ENCODE data around the gene ZNF81. TPM values are rescaled to one million over a fixed set of nuclear protein-coding genes. Genes with fewer than 3 reads are reported as not detected.
"Not testable (repeated sequence)": the region's sequence is repeated elsewhere in the genome, so short reads cannot be mapped to it uniquely, and the experiment has no call there.

ZNF81 gene
- total RNA-seq, 1 experiment from 2014 or later, result 7.2 TPM

DNA sequence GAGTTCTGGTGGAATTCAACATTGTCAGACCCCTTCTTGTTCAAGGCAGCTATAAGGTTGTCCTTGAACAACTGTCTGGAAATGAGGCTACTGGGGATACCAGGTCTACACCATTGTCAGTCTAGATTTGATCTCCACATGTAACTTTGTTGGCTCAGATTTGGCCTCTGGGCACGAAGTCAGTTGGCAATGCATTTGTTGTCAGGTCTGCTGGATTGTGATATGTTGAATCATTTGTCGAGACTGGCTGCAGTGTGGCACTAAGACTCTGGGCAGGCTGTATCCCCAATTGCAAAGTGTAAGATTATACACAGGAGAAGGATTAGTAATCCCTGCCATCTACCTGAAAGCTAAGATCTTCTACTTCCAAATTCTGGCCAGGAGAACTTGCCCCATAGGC is 26.5 kb downstream of the ZNF81 start:
- DNase-seq, result no peak
- Histone ChIP-seq H3K27ac (no peak overlapping the region), H3K27me3 (no peaks in the 10 kb centered on the region), H3K36me3 (no peaks in the 10 kb centered on the region), H3K4me3 (no peak overlapping the region), H3K4me1 (no peaks in the 10 kb centered on the region), H3K9me3 (replicated peaks) (no peaks in the 10 kb centered on the region)

GRCh38 chrX:47864300-47864699 is 27.6 kb downstream of the ZNF81 start:
- Histone ChIP-seq H3K36me3 (no peaks in the 10 kb centered on the region), H3K4me3 (no peak overlapping the region), H3K27me3 (no peaks in the 10 kb centered on the region), H3K4me1 (no peaks in the 10 kb centered on the region), H3K9me3 (replicated peaks) (no peaks in the 10 kb centered on the region), H3K27ac (no peak overlapping the region)
- DNase-seq, result no peak

DNA sequence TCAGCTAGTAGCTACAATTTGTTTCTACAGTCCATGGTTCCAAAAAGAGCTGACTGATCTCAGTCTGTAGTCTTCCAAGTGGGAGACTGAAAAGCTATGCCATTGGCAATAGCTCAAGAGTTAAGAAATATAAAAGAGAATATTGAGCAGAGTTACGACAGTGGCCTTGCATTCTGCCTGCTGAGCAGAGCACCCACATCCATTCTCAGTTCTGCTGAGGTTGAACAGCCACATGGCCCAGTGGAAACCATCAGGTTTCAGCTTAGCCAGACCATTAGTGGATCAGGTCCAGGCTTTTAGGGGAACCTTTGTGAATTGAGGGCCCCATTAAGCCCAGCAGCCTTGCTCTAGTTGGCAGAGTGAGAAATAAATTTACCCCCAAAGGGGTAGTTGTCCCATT is 28.1 kb downstream of the ZNF81 start:
- no peak overlapping the region for H3K4me3 ChIP-seq
- no peaks in the 10 kb centered on the region for H3K36me3 ChIP-seq
- H3K4me1 ChIP-seq, result no peaks in the 10 kb centered on the region
- DNase-seq, result no peak
- no peak overlapping the region for H3K27ac ChIP-seq
- no peaks in the 10 kb centered on the region for H3K27me3 ChIP-seq
- no peaks in the 10 kb centered on the region for H3K9me3 ChIP-seq (replicated peaks)

DNA sequence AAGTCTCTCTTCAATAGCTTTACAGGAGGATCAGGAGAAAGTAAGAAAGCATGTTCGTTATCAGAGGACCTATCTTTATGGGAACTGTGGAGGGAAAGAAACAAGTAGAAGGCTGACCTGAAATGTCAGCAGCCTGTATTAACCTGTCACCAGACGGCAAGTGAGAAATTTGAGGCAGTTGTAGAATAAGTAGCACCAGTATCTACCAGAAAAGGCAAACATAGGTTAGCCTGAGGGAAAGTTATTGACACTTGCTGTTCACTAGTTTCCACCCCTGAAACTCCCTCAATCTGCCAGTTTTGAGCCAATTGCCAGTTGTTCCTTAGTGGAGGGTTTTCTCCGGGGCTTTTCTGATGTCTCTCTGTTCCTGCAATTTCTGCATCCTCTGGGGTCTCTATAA is 36.4 kb downstream of the ZNF81 start:
- Histone ChIP-seq H3K27ac (no peak overlapping the region), H3K36me3 (no peaks in the 10 kb centered on the region), H3K4me3 (no peak overlapping the region), H3K4me1 (no peaks in the 10 kb centered on the region), H3K9me3 (replicated peaks) (no peaks in the 10 kb centered on the region), H3K27me3 (no peaks in the 10 kb centered on the region)
- no peak for DNase-seq

DNA sequence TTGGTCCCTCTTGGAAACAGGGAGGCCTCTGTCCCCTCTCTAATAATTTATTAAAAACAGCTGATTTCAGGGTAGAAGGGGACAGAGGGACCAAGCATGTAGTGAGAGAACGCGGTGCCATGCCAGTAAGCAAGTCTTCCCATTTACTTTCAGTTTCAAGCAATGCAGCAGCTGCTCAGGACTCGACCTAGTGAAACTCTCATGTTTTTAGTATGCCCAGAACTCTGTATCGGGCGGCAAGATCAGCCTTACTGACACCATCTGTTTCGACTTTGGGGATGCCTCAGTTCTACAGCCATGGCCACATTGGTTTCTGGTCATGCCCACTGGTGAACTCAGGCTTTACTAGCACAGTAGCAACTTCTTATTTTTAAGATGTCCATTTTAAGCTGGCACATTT is 40.6 kb downstream of the ZNF81 start:
- H3K4me1 ChIP-seq, result no peaks in the 10 kb centered on the region
- no peak overlapping the region for H3K27ac ChIP-seq
- no peaks in the 10 kb centered on the region for H3K9me3 ChIP-seq (replicated peaks)
- H3K36me3 ChIP-seq, result no peaks in the 10 kb centered on the region
- DNase-seq, result no peak
- no peaks in the 10 kb centered on the region for H3K27me3 ChIP-seq
- H3K4me3 ChIP-seq, result no peak overlapping the region

GRCh38 chrX:47878198-47878597 is 41.5 kb downstream of the ZNF81 start:
- no peak overlapping the region for H3K27ac ChIP-seq
- no peaks in the 10 kb centered on the region for H3K27me3 ChIP-seq
- no peak for DNase-seq

GRCh38 chrX:47879463-47879862 is 42.8 kb downstream of the ZNF81 start:
- Histone ChIP-seq H3K4me1 (no peaks in the 10 kb centered on the region), H3K36me3 (no peaks in the 10 kb centered on the region), H3K9me3 (replicated peaks) (no peaks in the 10 kb centered on the region), H3K4me3 (no peak overlapping the region), H3K27me3 (no peaks in the 10 kb centered on the region), H3K27ac (no peak overlapping the region)
- DNase-seq, result no peak

More at GRCh38 chrX:47878198-47878597, 41.5 kb downstream of the ZNF81 start:
- H3K4me3 ChIP-seq, result no peak overlapping the region
- H3K36me3 ChIP-seq, result no peaks in the 10 kb centered on the region
- H3K9me3 ChIP-seq (replicated peaks), result no peaks in the 10 kb centered on the region
- H3K4me1 ChIP-seq, result no peaks in the 10 kb centered on the region

DNA sequence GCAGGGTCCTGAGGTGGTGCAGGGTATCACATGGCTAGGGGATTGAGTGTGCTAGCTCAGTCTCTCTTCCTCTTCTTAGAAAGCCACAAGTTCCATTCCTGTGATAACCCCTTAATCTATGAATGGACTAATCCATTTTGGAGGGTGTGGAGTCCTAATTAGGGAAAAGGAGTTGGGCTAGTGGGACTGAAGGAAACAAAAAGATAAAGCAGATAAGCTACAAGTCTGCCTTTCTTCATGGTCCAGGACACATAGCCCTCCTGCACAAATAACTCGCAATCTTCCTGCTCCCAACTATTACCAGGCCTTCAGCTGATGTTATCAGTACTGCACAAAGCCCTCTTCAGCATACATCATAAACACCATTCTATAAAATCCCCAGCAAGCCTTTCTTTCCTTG is 44.2 kb downstream of the ZNF81 start:
- Histone ChIP-seq H3K4me1 (no peaks in the 10 kb centered on the region), H3K36me3 (no peaks in the 10 kb centered on the region), H3K27ac (no peak overlapping the region), H3K4me3 (no peak overlapping the region), H3K9me3 (replicated peaks) (no peaks in the 10 kb centered on the region), H3K27me3 (no peaks in the 10 kb centered on the region)
- DNase-seq, result no peak

DNA sequence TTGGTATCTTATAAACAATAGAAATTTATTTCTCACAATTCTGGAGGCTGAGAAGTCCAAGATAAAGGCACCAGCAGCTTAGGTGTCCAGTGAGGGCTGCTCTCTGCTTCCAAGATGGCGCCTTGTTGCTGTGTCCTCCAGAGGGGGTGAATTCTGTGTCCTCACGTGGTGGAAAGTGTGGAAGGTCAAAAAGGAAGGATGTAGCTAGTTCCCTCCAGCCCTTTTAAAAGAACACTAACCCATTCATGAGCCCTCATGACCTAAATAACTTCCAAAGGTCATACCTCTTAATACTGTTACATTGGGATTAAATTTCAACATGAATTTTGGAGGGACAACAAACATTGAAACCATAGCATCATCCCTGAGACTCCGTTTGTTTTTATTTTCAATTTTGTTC is 48.8 kb downstream of the ZNF81 start:
- Histone ChIP-seq H3K36me3 (no peaks in the 10 kb centered on the region), H3K9me3 (replicated peaks) (no peaks in the 10 kb centered on the region), H3K27me3 (no peaks in the 10 kb centered on the region), H3K4me1 (no peaks in the 10 kb centered on the region), H3K27ac (no peak overlapping the region), H3K4me3 (no peak overlapping the region)
- no peak for DNase-seq

GRCh38 chrX:47898024-47898423 is 61.3 kb downstream of the ZNF81 start:
- H3K36me3 ChIP-seq, result no peaks in the 10 kb centered on the region
- no peaks in the 10 kb centered on the region for H3K27me3 ChIP-seq
- H3K27ac ChIP-seq, result no peak overlapping the region
- H3K4me3 ChIP-seq, result no peak overlapping the region
- no peaks in the 10 kb centered on the region for H3K9me3 ChIP-seq (replicated peaks)
- no peaks in the 10 kb centered on the region for H3K4me1 ChIP-seq
- no peak for DNase-seq

DNA sequence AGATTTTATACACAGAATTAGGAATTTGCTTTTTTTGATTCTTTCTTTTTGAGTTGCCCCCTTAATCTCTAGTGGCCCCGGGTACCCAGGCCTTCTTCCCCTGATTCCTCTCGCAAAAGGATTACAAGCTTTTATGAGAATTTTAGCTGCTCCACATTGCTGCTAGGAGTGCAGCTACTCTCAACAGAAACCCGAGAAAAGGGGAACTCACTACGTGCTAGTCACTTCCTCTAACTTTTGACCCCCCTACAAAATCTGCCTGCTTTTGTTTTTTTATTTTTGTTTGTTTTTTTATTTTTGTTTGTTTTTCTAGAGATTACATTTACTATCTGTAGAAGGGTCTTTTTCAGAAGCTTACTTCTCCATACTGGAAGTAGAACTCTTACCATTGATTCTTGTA is 64.1 kb downstream of the ZNF81 start:
- DNase-seq, result no peak
- Histone ChIP-seq H3K36me3 (no peaks in the 10 kb centered on the region), H3K9me3 (replicated peaks) (no peaks in the 10 kb centered on the region), H3K27me3 (no peaks in the 10 kb centered on the region), H3K4me1 (no peaks in the 10 kb centered on the region), H3K4me3 (no peak overlapping the region), H3K27ac (no peak overlapping the region)

GRCh38 chrX:47902161-47902560 is 65.5 kb downstream of the ZNF81 start:
- no peak for DNase-seq
- Histone ChIP-seq H3K4me1 (no peaks in the 10 kb centered on the region), H3K27ac (no peak overlapping the region), H3K36me3 (no peaks in the 10 kb centered on the region), H3K27me3 (no peaks in the 10 kb centered on the region), H3K4me3 (no peak overlapping the region), H3K9me3 (replicated peaks) (no peaks in the 10 kb centered on the region)

DNA sequence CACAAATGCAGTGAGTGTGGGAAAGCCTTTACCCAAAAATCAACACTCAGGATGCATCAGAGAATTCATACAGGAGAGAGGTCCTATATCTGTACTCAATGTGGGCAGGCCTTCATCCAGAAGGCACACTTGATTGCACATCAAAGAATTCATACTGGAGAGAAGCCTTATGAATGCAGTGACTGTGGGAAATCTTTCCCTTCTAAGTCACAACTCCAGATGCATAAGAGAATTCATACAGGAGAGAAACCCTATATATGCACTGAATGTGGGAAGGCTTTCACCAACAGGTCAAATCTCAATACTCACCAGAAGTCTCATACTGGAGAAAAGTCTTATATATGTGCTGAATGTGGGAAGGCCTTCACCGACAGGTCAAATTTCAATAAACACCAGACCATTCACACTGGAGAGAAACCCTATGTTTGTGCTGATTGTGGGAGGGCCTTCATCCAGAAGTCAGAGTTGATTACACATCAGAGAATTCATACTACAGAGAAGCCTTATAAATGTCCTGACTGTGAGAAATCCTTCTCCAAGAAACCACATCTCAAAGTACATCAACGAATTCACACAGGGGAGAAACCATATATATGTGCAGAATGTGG is 79.3 kb downstream of the ZNF81 start:
- Histone ChIP-seq H3K27me3 (no peaks in the 10 kb centered on the region), H3K4me3 (no peak overlapping the region), H3K9me3 (replicated peaks) (no peaks in the 10 kb centered on the region), H3K36me3 (no peaks in the 10 kb centered on the region), H3K27ac (no peak overlapping the region), H3K4me1 (no peaks in the 10 kb centered on the region)
- DNase-seq, result no peak

DNA sequence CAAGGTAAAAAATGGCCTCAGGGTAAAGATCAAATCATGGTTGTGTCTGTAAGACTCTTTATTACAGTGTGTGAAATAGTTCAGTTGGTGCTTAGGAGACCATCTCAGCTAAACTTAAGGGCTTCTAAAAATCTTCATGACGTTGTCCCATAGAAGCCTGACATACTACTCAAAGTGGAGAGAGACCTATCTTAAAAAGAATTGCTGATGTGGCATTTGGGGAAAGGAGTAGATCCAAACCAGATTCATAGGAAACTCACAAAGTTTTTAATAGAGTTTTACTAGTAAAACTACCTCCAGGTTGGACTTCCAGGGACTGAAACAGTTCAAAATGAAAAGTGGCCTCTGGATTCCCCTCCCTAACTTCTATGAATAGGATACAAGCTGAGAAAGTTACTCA is 81.6 kb downstream of the ZNF81 start:
- Histone ChIP-seq H3K36me3 (no peaks in the 10 kb centered on the region), H3K4me3 (no peak overlapping the region), H3K27me3 (no peaks in the 10 kb centered on the region), H3K9me3 (replicated peaks) (no peaks in the 10 kb centered on the region), H3K4me1 (no peaks in the 10 kb centered on the region), H3K27ac (no peak overlapping the region)
- no peak for DNase-seq

DNA sequence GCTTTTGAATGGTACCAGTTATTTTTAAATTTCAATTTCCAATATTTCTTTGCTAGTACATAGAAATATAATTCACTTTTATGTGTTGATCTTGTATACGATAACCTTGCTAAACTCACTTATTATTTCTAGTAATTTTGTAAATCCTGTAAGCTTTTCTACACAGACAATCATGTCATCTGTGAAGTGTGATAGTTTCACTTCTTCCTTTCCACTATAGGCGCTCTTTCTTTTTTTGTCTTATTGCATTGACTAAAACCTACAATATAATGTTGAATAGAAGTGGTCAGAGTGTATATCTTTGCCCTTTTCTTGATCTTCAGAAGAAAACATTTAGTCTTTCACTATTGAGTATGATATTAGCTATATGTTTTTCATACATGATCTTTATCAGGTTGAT is 90.5 kb downstream of the ZNF81 start:
- no peaks in the 10 kb centered on the region for H3K9me3 ChIP-seq (replicated peaks)
- no peak for DNase-seq
- H3K36me3 ChIP-seq, result no peaks in the 10 kb centered on the region
- H3K4me3 ChIP-seq, result no peak overlapping the region
- no peak overlapping the region for H3K27ac ChIP-seq
- no peaks in the 10 kb centered on the region for H3K4me1 ChIP-seq
- no peaks in the 10 kb centered on the region for H3K27me3 ChIP-seq

GRCh38 chrX:47931970-47932369 is 95.3 kb downstream of the ZNF81 start:
- H3K27me3 ChIP-seq; H3K36me3 ChIP-seq; H3K9me3 ChIP-seq (replicated peaks); H3K27ac ChIP-seq; H3K4me3 ChIP-seq; DNase-seq; H3K4me1 ChIP-seq: not testable (repeated sequence)
